ENCODE results near the gene PSMC4.
"Not testable (repeated sequence)": the region's sequence is repeated elsewhere in the genome, so short reads cannot be mapped to it uniquely, and the experiment has no call there.

PSMC4 gene

GRCh38 chr19:39943586-39943985 is 27.4 kb upstream of the PSMC4 start:
- DNase-seq (ENCODE audit: low read depth in 2 of 2, low spot score in 1 of 2): no peak

GRCh38 chr19:39946532-39946931 is 24.4 kb upstream of the PSMC4 start:
- DNase-seq (ENCODE audit: low read depth in 2 of 2, low spot score in 1 of 2): no peak

- no peak for DNase-seq (ENCODE audit: low read depth in 2 of 2, low spot score in 1 of 2)
These were observed 21.8 kb upstream of the PSMC4 start for GRCh38 chr19:39949026-39949747.

GRCh38 chr19:39951065-39951650 is 19.8 kb upstream of the PSMC4 start:
- DNase-seq (ENCODE audit: low read depth in 2 of 2, low spot score in 1 of 2): no peak

GRCh38 chr19:39951686-39952085 is 19.3 kb upstream of the PSMC4 start:
- DNase-seq (ENCODE audit: low read depth in 2 of 2, low spot score in 1 of 2): no peak

- no peak for DNase-seq (ENCODE audit: low read depth in 2 of 2, low spot score in 1 of 2)
These were observed 17.1 kb upstream of the PSMC4 start for GRCh38 chr19:39953915-39954314.

- DNase-seq (ENCODE audit: low read depth in 2 of 2, low spot score in 1 of 2): not testable (repeated sequence)
These were observed 13.1 kb upstream of the PSMC4 start for GRCh38 chr19:39957886-39958285.

- not testable (repeated sequence) for DNase-seq (ENCODE audit: low read depth in 2 of 2, low spot score in 1 of 2)
These were observed 12.0 kb upstream of the PSMC4 start for GRCh38 chr19:39958942-39959341.

GRCh38 chr19:39959407-39959806 is 11.6 kb upstream of the PSMC4 start:
- not testable (repeated sequence) for DNase-seq (ENCODE audit: low read depth in 2 of 2, low spot score in 1 of 2)

GRCh38 chr19:39963898-39964297 is 7.1 kb upstream of the PSMC4 start:
- DNase-seq (ENCODE audit: low read depth in 2 of 2, low spot score in 1 of 2): no peak

- no peak for DNase-seq (ENCODE audit: low read depth in 2 of 2, low spot score in 1 of 2)
These were observed 4.3 kb upstream of the PSMC4 start for GRCh38 chr19:39966617-39967016.

- DNase-seq (ENCODE audit: low read depth in 2 of 2, low spot score in 1 of 2): no peak
These were observed 3.4 kb upstream of the PSMC4 start for GRCh38 chr19:39967561-39967960.

GRCh38 chr19:39968789-39969188 is 2.2 kb upstream of the PSMC4 start:
- no peak for DNase-seq (ENCODE audit: low read depth in 2 of 2, low spot score in 1 of 2)

GRCh38 chr19:39969266-39969665 is 1.7 kb upstream of the PSMC4 start:
- no peak for DNase-seq (ENCODE audit: low read depth in 2 of 2, low spot score in 1 of 2)

GRCh38 chr19:39969681-39970424 is 1.1 kb upstream of the PSMC4 start:
- no peak for DNase-seq (ENCODE audit: low read depth in 2 of 2, low spot score in 1 of 2)

- DNase-seq (ENCODE audit: low read depth in 2 of 2, low spot score in 1 of 2): no peak
These were observed 615 bp upstream of the PSMC4 start for GRCh38 chr19:39970425-39970674.

GRCh38 chr19:39971380-39972035 is 543 bp downstream of the PSMC4 start:
- no peak for DNase-seq (ENCODE audit: low read depth in 2 of 2, low spot score in 1 of 2)

- DNase-seq (ENCODE audit: low read depth in 2 of 2, low spot score in 1 of 2): no peak
These were observed 3.6 kb downstream of the PSMC4 start for GRCh38 chr19:39974377-39975155.

- DNase-seq (ENCODE audit: low read depth in 2 of 2, low spot score in 1 of 2): no peak
These were observed 11.9 kb downstream of the PSMC4 start for GRCh38 chr19:39982883-39983282.

GRCh38 chr19:39983695-39984300 is 12.8 kb downstream of the PSMC4 start:
- DNase-seq (ENCODE audit: low read depth in 2 of 2, low spot score in 1 of 2): no peak

- no peak for DNase-seq (ENCODE audit: low read depth in 2 of 2, low spot score in 1 of 2)
These were observed 15.7 kb downstream of the PSMC4 start for GRCh38 chr19:39986643-39987042.
